HG03354 (cell line): ENCODE data around the gene RET.

Experiments used
- ATAC-seq: cut with Tn5 transposase; IDR thresholded peaks from one replicate; pipeline ENCODE4 v1.9.1; 2021; ENCODE audit warnings: mild to moderate bottlenecking; ENCODE audit not compliant: unreplicated experiment, poor library complexity, severe bottlenecking

RET gene

DNA sequence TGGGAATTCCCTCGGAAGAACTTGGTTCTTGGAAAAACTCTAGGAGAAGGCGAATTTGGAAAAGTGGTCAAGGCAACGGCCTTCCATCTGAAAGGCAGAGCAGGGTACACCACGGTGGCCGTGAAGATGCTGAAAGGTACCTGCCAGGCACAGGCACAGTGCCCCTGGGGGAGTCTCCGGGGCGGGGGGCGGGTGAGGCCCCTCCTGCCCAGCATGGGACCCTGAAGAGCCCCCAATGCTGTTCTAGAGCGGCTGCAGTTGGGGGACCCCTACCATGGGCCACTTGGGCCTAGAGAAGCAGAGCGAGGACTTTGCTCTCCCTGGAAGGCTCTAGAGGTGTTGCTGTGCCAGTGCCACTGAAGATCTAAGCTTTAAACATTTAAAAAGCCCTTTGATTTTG lies 39.7 kb downstream of the RET start:
- ATAC-seq, result no peak

DNA sequence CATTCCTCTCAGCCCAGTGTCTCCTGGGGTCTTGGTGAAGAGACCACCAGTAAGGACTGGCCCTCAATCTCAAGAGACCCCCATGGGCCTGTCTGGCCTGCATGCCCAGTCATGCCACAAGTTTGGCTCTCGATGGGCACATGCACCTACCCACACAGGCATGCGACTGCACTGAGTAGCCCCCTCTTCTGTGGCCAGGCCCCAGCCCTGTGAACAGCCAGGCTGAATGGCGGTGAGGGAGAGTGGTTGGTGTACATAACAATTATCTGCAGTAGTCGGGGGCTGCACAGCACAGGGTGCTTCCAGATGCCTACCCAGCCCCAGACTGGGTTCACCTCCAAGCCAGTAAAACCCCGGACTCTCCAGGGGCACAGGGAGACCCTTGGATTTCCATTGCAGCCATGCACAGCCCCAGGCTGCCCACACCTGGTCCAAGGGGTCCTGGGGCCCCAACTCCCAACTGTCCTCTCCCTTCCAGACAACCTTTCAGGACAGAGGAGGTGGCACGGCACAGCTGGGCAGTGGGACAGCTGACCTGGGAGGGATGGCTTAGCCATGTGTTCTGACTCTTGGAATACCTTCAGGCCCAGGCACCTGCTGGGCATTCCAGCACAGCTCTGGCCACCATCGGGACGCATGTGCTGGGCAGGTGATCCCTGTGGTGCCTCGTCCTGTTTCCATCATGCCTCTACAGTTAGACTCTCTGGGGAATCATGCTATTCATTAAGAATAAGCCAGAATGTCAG lies 40.3 kb downstream of the RET start:
- no peak for ATAC-seq

DNA sequence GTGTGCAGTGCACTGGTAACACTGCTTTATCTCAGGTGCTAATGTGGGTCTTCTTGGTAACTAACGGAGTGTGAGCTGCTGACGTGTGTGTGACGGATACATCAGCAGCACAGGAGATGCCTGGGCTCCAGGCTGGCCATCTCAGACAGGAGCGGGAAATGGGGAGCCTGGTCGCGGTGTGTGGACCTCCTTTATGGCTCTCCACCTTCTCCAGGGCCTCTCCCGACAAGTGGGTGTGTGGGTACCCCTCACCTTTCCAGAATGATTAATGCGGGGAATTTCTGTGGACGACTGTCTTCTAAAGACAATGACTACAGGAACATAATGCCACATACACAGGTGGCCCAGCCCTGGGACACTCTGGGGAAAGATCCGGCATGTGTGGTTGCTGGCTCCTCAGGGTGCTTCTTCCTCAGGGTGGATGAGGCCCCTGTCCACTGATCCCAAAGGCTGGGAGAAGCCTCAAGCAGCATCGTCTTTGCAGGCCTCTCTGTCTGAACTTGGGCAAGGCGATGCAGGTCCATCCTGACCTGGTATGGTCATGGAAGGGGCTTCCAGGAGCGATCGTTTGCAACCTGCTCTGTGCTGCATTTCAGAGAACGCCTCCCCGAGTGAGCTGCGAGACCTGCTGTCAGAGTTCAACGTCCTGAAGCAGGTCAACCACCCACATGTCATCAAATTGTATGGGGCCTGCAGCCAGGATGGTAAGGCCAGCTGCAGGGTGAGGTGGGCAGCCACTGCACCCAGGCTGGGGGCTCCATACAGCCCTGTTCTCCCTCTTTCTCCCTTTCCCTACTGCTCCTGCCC lies 41.1 kb downstream of the RET start:
- ATAC-seq, result no peak

GRCh38 chr10:43118631-43119415 lies 42.0 kb downstream of the RET start:
- ATAC-seq, result no peak

DNA sequence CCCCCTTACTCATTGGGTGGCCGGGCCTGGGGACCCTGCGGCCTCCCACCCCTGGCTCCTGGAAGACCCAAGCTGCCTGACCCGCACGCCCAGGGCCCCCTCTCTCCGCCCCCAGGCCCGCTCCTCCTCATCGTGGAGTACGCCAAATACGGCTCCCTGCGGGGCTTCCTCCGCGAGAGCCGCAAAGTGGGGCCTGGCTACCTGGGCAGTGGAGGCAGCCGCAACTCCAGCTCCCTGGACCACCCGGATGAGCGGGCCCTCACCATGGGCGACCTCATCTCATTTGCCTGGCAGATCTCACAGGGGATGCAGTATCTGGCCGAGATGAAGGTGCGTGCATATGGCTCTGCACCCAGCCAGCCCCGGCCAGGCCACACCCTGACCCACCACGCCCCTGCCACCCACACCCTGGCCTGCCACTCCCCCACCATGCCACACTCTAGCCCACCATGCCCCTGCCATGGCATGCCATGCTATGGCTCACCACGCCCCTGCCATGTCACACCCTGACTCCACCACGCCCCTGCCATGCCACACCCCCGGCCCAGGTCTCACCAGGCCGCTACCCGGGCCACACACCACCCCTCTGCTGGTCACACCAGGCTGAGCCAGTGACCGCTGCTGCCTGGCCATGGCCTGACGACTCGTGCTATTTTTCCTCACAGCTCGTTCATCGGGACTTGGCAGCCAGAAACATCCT lies 42.7 kb downstream of the RET start:
- no peak for ATAC-seq

GRCh38 chr10:43120116-43120928 lies 43.5 kb downstream of the RET start:
- no peak for ATAC-seq

GRCh38 chr10:43120929-43121314 lies 44.1 kb downstream of the RET start:
- ATAC-seq, result peak; percentile 93

DNA sequence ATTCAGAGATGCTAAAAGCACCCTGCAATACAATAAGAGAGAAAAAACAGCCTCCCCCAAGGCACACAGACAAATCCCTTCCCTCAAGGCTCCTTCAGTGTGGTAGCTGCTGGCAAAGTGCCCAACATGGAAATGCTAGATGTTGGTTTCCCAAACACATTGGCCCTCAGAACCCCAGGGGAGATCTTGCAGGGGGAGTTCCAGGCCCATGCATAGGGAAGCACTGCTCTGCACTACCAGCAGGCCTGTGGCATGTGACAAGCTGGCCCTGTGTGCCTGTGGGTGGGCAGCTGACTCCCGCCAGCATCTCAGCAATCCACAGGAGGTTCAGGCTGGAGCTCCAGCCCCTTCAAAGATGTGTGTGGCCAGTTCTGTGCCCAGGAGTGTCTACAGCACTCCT lies 44.6 kb downstream of the RET start:
- peak; percentile 7 for ATAC-seq

DNA sequence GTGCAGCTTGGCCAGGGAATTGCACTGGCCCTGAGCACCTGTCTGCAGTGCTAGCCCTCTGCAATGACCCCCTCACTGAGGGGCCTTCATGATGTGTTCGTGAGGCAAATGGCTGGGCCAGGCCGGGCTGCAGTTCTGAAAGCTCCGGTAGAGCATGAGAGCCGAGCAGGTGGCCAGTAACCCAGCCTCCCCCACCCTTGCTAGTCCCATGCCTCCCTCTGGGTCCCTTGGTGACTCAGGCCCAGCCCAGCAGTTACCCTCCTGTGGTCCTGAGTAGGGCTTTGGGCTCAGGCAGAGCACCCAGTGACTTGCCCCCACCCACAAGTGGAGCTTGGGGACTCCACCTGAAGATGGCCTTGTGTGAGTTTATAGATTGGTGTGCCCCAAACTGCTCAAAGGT lies 45.2 kb downstream of the RET start:
- ATAC-seq, result peak; percentile 27

GRCh38 chr10:43122826-43123225 lies 46.0 kb downstream of the RET start:
- ATAC-seq, result no peak

- ATAC-seq, result no peak
Observed at GRCh38 chr10:43123361-43124093, 46.7 kb downstream of the RET start.

DNA sequence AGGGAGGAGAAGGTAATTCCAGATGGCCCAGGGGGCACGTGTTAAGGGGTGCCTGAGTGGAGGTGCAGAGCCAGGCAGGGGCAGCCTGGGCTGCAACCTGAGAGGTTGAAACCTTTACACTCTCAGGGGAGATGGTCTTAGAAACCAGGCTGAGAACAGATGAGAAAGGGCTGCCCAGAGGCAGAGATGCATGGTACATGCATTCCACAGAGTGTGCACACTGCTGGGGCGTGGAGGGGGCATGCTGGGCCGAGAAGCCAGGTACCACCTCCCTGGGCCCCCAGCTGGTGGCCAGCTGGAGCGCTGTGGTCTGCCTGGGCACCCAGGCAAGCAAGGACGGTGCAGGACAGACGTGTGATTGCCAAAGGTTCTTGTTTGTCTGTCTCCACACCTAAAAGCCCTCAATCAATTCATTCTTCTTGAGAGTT lies 47.2 kb downstream of the RET start:
- ATAC-seq, result no peak

DNA sequence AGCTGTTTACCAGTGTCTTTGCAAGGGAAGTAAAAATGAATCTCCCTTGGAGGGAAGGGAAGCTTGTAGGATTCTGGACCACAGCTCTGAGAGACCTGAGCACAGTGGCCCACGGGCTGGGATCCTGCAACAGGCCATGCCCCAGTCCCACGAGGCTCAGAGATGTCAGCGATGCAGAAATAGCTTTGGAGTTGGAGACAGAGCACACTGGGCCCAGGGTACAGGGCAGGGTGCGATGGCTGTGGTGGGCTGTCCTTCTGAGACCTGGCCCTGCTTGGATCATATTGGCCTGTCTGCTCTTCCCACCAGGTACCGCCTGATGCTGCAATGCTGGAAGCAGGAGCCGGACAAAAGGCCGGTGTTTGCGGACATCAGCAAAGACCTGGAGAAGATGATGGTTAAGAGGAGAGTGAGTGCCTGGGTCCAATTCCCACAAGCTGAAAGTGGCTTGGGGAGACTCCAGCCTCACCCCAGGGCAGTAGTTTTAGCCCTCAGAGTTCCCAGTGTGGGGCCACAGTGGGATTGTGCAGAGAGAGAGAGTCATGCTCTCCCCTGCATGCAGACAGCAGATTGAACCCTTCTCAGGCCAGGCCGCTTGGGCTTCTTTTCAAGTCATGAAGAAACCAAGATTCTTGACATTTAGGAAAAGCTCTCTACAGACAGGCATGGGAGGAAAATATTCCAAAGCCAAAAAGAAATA lies 47.9 kb downstream of the RET start:
- no peak for ATAC-seq

- ATAC-seq, result no peak
Observed at GRCh38 chr10:43125274-43125845, 48.5 kb downstream of the RET start.

DNA sequence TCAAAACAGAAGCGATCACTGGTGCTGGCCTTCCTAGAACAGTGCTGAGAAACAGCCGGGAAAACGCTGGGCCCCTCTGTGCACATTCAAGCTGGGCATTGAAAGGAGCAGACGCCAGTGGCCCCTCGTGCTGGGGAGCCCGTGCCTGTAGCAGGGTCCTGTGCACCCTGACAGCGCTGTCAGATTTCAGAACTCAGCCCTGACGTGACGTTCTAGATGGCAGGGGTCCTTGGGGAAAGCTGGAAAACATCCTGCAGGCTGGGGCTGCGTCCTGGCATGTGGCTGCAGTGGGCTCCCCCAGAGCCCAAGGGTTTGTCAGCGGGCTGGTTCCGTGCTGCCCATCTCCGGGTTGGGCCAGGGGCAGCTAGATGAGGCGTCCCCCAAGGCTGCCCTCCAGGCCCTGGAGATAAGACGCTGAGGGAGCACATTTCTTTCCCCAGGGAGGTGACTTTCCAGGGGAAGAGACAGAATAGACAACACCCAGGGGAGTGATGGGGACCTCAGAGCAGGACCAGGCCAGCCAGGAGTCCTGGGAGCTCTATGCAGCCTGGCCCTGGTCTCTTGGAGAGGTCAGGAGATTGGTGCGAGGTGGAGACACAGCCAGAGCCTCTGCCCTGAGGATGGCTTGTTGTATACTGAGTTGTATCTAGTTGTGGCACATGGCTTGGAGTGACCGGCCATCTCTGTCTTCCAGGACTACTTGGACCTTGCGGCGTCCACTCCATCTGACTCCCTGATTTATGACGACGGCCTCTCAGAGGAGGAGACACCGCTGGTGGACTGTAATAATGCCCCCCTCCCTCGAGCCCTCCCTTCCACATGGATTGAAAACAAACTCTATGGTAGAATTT lies 49.2 kb downstream of the RET start:
- no peak for ATAC-seq

DNA sequence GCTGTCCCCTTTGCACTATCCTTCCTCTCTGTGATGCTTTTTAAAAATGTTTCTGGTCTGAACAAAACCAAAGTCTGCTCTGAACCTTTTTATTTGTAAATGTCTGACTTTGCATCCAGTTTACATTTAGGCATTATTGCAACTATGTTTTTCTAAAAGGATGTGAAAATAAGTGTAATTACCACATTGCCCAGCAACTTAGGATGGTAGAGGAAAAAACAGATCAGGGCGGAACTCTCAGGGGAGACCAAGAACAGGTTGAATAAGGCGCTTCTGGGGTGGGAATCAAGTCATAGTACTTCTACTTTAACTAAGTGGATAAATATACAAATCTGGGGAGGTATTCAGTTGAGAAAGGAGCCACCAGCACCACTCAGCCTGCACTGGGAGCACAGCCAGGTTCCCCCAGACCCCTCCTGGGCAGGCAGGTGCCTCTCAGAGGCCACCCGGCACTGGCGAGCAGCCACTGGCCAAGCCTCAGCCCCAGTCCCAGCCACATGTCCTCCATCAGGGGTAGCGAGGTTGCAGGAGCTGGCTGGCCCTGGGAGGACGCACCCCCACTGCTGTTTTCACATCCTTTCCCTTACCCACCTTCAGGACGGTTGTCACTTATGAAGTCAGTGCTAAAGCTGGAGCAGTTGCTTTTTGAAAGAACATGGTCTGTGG lies 50.0 kb downstream of the RET start:
- ATAC-seq, result no peak
